Keratinocyte (primary cell): ENCODE data around the gene KRTAP10-11. TPM values are rescaled to one million over a fixed set of nuclear protein-coding genes. Genes with fewer than 3 reads are reported as not detected.

Experiments
- DNase-seq: peaks from one replicate; pipeline ENCODE4 v3.0.0-alpha.2; 2011; ENCODE audit warnings: low read depth, missing footprints, low spot score
- FAIRE-seq: peaks from 2 replicates; lab custom pipeline; 2011; peaks lifted over from hg19 to GRCh38; lab: Jason Lieb, UNC
- H2AFZ ChIP-seq: 2 replicates; pipeline ENCODE4 v1.6.0; 2012; ENCODE audit warnings: low read length, control low read depth, inconsistent platforms; ENCODE audit not compliant: control insufficient read depth
- H3K27ac ChIP-seq: 2 replicates; pipeline ENCODE4 v1.5.1; 2011; ENCODE audit warnings: low read length; ENCODE audit not compliant: control insufficient read depth, insufficient read depth
- H3K27me3 ChIP-seq: 3 replicates; pipeline ENCODE4 v1.6.0; 2011; ENCODE audit warnings: low read length; ENCODE audit not compliant: control insufficient read depth, insufficient read depth; ENCODE audit errors: extremely low read depth
- H3K36me3 ChIP-seq, 2 experiments: 2 replicates in 1 of 2; 3 replicates in 1 of 2; pipeline ENCODE4 v1.5.1; 2011; ENCODE audit warnings: low read length in 2 of 2, mild to moderate bottlenecking in 1 of 2; ENCODE audit not compliant: control insufficient read depth in 2 of 2, insufficient read depth in 2 of 2; ENCODE audit errors: extremely low read depth in 1 of 2
- H3K4me1 ChIP-seq: 3 replicates; pipeline ENCODE4 v1.5.1; 2011; ENCODE audit warnings: low read length; ENCODE audit not compliant: control insufficient read depth, insufficient read depth; ENCODE audit errors: extremely low read depth
- H3K4me2 ChIP-seq: 3 replicates; pipeline ENCODE4 v1.6.0; 2011; ENCODE audit warnings: low read depth, low read length; ENCODE audit not compliant: control insufficient read depth, insufficient read depth; ENCODE audit errors: extremely low read depth
- H3K4me3 ChIP-seq, 3 experiments: fragments of 200-600 bp in 1 of 3; sonication (generic) in 1 of 3; 2 replicates in 2 of 3; 3 replicates in 1 of 3; pipeline ENCODE4 v1.5.1; 2011 to 2016; ENCODE audit warnings: low read length in 3 of 3, mild to moderate bottlenecking in 3 of 3, control low read depth in 2 of 3, inconsistent platforms in 1 of 3, low read depth in 1 of 3, mixed read lengths in 1 of 3, mixed run types in 1 of 3, moderate library complexity in 1 of 3; ENCODE audit not compliant: control insufficient read depth in 2 of 3, insufficient read depth in 2 of 3; ENCODE audit errors: extremely low read depth in 1 of 3
- H3K79me2 ChIP-seq: 2 replicates; pipeline ENCODE4 v1.6.0; 2012; ENCODE audit warnings: low read length; ENCODE audit not compliant: control insufficient read depth, insufficient read depth
- H3K9ac ChIP-seq: 3 replicates; pipeline ENCODE4 v1.6.0; 2011; ENCODE audit warnings: low read length; ENCODE audit not compliant: control insufficient read depth, insufficient read depth; ENCODE audit errors: extremely low read depth
- H3K9me1 ChIP-seq: 3 replicates; pipeline ENCODE4 v1.6.0; 2011; ENCODE audit warnings: low read length; ENCODE audit not compliant: control insufficient read depth, insufficient read depth; ENCODE audit errors: extremely low read depth
- H3K9me3 ChIP-seq: 2 replicates; pipeline ENCODE4 v1.5.1; 2012; ENCODE audit warnings: low read depth, low read length; ENCODE audit not compliant: control insufficient read depth
- H4K20me1 ChIP-seq: 3 replicates; pipeline ENCODE4 v1.6.0; 2011; ENCODE audit warnings: low read length; ENCODE audit not compliant: control insufficient read depth, insufficient read depth; ENCODE audit errors: extremely low read depth
- CTCF ChIP-seq, 3 experiments: IDR thresholded peaks in 1 of 3; conservative IDR thresholded peaks in 1 of 3; optimal IDR thresholded peaks in 1 of 3; 2 replicates in 2 of 3; 3 replicates in 1 of 3; pipeline versions ENCODE3 to v1.5.1; 2011; ENCODE audit warnings: low read length in 3 of 3, mild to moderate bottlenecking in 3 of 3, moderate library complexity in 2 of 3, control low read depth in 1 of 3, inconsistent platforms in 1 of 3; ENCODE audit not compliant: insufficient read depth in 2 of 3; ENCODE audit errors: extremely low read depth in 1 of 3
- EZH2 ChIP-seq: IDR thresholded peaks from one replicate; pipeline ENCODE4 v1.6.1; 2012; ENCODE audit warnings: inconsistent platforms, mild to moderate bottlenecking, low read length, moderate library complexity
- dilution Hi-C: fragments of 300-500 bp; cut with MboI; formaldehyde crosslinking; loops from one replicate; pipeline ENCODE4 v1.7.0; 2020; ENCODE audit warnings: low sequenced_read_pairs; ENCODE audit not compliant: extremely low pct_ligation_motif_present
- polyA plus RNA-seq, 5 experiments: library from polyadenylated mRNA; depleted of rRNA in 3 of 5; stranded (reverse) in 3 of 5; stranded (forward) in 1 of 5; unstranded in 1 of 5; fragments of >200 nt; gene quantifications; 1 replicate in 1 of 5; 2 replicates in 3 of 5; 3 replicates in 1 of 5; pipeline versions ENCODE4 v1.2.1 to v1.2.3, GENCODE V29; 2011 to 2012; ENCODE audit warnings: missing spikeins in 2 of 5, low read depth in 1 of 5, low replicate concordance in 1 of 5

The KRTAP10-11 gene
- polyA plus RNA-seq, 1 donor (not counting 4 experiments of a cell fraction or from before 2014, with no cell fraction given), result not detected

GRCh38 chr21:44625756-44626155, 20.5 kb upstream of the KRTAP10-11 start:
- Histone ChIP-seq H3K79me2 (no peaks in the 10 kb centered on the region), H2AFZ (no peak overlapping the region), H3K27me3 (no peaks in the 10 kb centered on the region), H3K4me1 (no peaks in the 10 kb centered on the region), H3K9me1 (no peaks in the 10 kb centered on the region), H3K4me2 (no peak overlapping the region), H3K36me3 (no peaks in the 10 kb centered on the region), H3K9ac (no peak overlapping the region), H3K4me3 (no peak overlapping the region), H3K9me3 (peaks cover 14% of the 10 kb centered on the region), H3K27ac (no peak overlapping the region), H4K20me1 (no peaks in the 10 kb centered on the region)
- no peak for TF ChIP-seq CTCF (optimal IDR thresholded peaks at IDR 0.05 in 1 of 3, IDR thresholded peaks at IDR 0.05 in 1 of 3, conservative IDR thresholded peaks at IDR 0.05 in 1 of 3; ENCODE audit: extremely low read depth in 1 of 3, insufficient read depth in 2 of 3, low read length in 3 of 3)
- dilution Hi-C loops, result no loop called here
- DNase-seq (no peak), FAIRE-seq (no peak)

- no peak overlapping the region for H3K4me2 ChIP-seq
- no peak overlapping the region for H3K27ac ChIP-seq
- no peak overlapping the region for H2AFZ ChIP-seq
- H3K4me3 ChIP-seq, result no peak overlapping the region
- no peak for FAIRE-seq
- H3K79me2 ChIP-seq, result no peaks in the 10 kb centered on the region
- TF ChIP-seq CTCF (optimal IDR thresholded peaks at IDR 0.05 in 1 of 3, IDR thresholded peaks at IDR 0.05 in 1 of 3, conservative IDR thresholded peaks at IDR 0.05 in 1 of 3; ENCODE audit: extremely low read depth in 1 of 3, insufficient read depth in 2 of 3, low read length in 3 of 3) (no peak), EZH2 (no peak)
- no peak overlapping the region for H3K9ac ChIP-seq
- peaks cover 14% of the 10 kb centered on the region for H3K9me3 ChIP-seq
- no peaks in the 10 kb centered on the region for H3K27me3 ChIP-seq
- H3K4me1 ChIP-seq, result no peaks in the 10 kb centered on the region
- no peaks in the 10 kb centered on the region for H3K9me1 ChIP-seq
- H4K20me1 ChIP-seq, result no peaks in the 10 kb centered on the region
- dilution Hi-C loops, result no loop called here
- no peak for DNase-seq
- H3K36me3 ChIP-seq, result no peaks in the 10 kb centered on the region
Observed at GRCh38 chr21:44626262-44626661, 20.0 kb upstream of the KRTAP10-11 start.
